CD14-positive monocyte (primary cell): ENCODE results near the gene HMX2. TPM values are rescaled to one million over a fixed set of nuclear protein-coding genes. Genes with fewer than 3 reads are reported as not detected.
A peak's percentile ranks its signal among the peaks of the same experiment; 100 is the strongest.

Experiments
- DNase-seq, 3 donors: peaks; one replicate each; pipeline ENCODE4 v3.0.0-alpha.2; 2011 to 2022
- H2AFZ ChIP-seq: 2 replicates; pipeline ENCODE4 v1.6.0; 2012; ENCODE audit warnings: mild to moderate bottlenecking, low read depth, low read length, inconsistent platforms; ENCODE audit not compliant: insufficient read depth, poor library complexity, severe bottlenecking
- H3K27ac ChIP-seq, 2 donors: 1 replicate in 1 of 2; 2 replicates in 1 of 2; pipeline ENCODE4 v1.5.1; 2012 to 2013; ENCODE audit warnings: low read length in 2 of 2, control low read depth in 1 of 2, inconsistent platforms in 1 of 2, low read depth in 1 of 2, mild to moderate bottlenecking in 1 of 2
- H3K27me3 ChIP-seq, 2 donors: one replicate each; pipeline versions ENCODE4 v1.6.0 to v1.6.1; 2011 to 2013; ENCODE audit warnings: low read length in 2 of 2; ENCODE audit not compliant: control insufficient read depth in 2 of 2, insufficient read depth in 2 of 2
- H3K36me3 ChIP-seq, 2 donors: replicated peaks in 1 of 2; 1 replicate in 1 of 2; 2 replicates in 1 of 2; pipeline versions ENCODE4 v1.5.1 to v1.6.1; 2012 to 2013; ENCODE audit warnings: low read length in 2 of 2, control low read depth in 1 of 2, inconsistent platforms in 1 of 2, mild to moderate bottlenecking in 1 of 2; ENCODE audit not compliant: insufficient read depth in 2 of 2, control insufficient read depth in 1 of 2
- H3K4me1 ChIP-seq, 2 donors: 1 replicate in 1 of 2; 2 replicates in 1 of 2; pipeline versions ENCODE4 v1.5.1 to v1.6.1; 2012 to 2013; ENCODE audit warnings: low read length in 2 of 2, control low read depth in 1 of 2, inconsistent platforms in 1 of 2, mild to moderate bottlenecking in 1 of 2, moderate library complexity in 1 of 2; ENCODE audit not compliant: insufficient read depth in 2 of 2, control insufficient read depth in 1 of 2
- H3K4me2 ChIP-seq: replicated peaks from 2 replicates; pipeline ENCODE3; 2012; ENCODE audit warnings: low read length, moderate library complexity, mild to moderate bottlenecking; ENCODE audit not compliant: poor library complexity, severe bottlenecking; ENCODE audit errors: extremely low read depth
- H3K4me3 ChIP-seq, 3 experiments: fragments of 200-600 bp in 1 of 3; sonication (generic) in 1 of 3; replicated peaks in 1 of 3; 1 replicate in 2 of 3; 2 replicates in 1 of 3; pipeline ENCODE4 v1.5.1; 2011 to 2013; ENCODE audit warnings: low read length in 3 of 3, mild to moderate bottlenecking in 3 of 3, control low read depth in 2 of 3, low read depth in 2 of 3, inconsistent platforms in 1 of 3, moderate library complexity in 1 of 3
- H3K79me2 ChIP-seq: 2 replicates; pipeline ENCODE4 v1.6.0; 2012; ENCODE audit warnings: mild to moderate bottlenecking, control low read depth, inconsistent platforms, low read length, moderate library complexity; ENCODE audit not compliant: insufficient read depth
- H3K9ac ChIP-seq: 2 replicates; pipeline ENCODE4 v1.6.0; 2017; ENCODE audit warnings: low read length, mild to moderate bottlenecking; ENCODE audit not compliant: insufficient read depth, poor library complexity, severe bottlenecking
- H3K9me3 ChIP-seq, 2 donors: replicated peaks in 1 of 2; 1 replicate in 1 of 2; 2 replicates in 1 of 2; pipeline versions ENCODE4 v1.5.1 to v1.6.1; 2012 to 2013; ENCODE audit warnings: low read length in 2 of 2, control low read depth in 1 of 2; ENCODE audit not compliant: control insufficient read depth in 1 of 2, insufficient read depth in 1 of 2
- H4K20me1 ChIP-seq: 2 replicates; pipeline ENCODE4 v1.6.0; 2012; ENCODE audit warnings: mild to moderate bottlenecking, low read length, control low read depth, moderate library complexity; ENCODE audit not compliant: insufficient read depth
- H3K27ac Mint-ChIP-seq, 7 donors: one replicate each; pipeline ENCODE4 v1.8.0; 2020; ENCODE audit warnings: mild to moderate bottlenecking in 7 of 7, mixed read lengths in 7 of 7, moderate library complexity in 6 of 7, inconsistent platforms in 2 of 7
- H3K27me3 Mint-ChIP-seq, 3 donors: one replicate each; pipeline ENCODE4 v1.8.0; 2021 to 2022; ENCODE audit warnings: low read depth in 3 of 3, mild to moderate bottlenecking in 3 of 3, mixed read lengths in 3 of 3, moderate library complexity in 3 of 3, inconsistent platforms in 1 of 3
- H3K36me3 Mint-ChIP-seq, 2 donors: one replicate each; pipeline ENCODE4 v1.8.0; 2020; ENCODE audit warnings: mixed read lengths in 2 of 2, inconsistent platforms in 1 of 2, mild to moderate bottlenecking in 1 of 2
- H3K4me1 Mint-ChIP-seq: one replicate; pipeline ENCODE4 v1.8.0; 2020; ENCODE audit warnings: mild to moderate bottlenecking, mixed read lengths
- H3K4me3 Mint-ChIP-seq, 2 donors: one replicate each; pipeline ENCODE4 v1.8.0; 2020; ENCODE audit warnings: mild to moderate bottlenecking in 2 of 2, mixed read lengths in 2 of 2, moderate library complexity in 1 of 2
- H3K9me3 Mint-ChIP-seq, 7 donors: one replicate each; pipeline ENCODE4 v1.8.0; 2020 to 2022; ENCODE audit warnings: mixed read lengths in 7 of 7, mild to moderate bottlenecking in 6 of 7, moderate library complexity in 6 of 7, inconsistent platforms in 2 of 7
- CTCF ChIP-seq: fragments of 200-600 bp; IDR thresholded peaks from one replicate; pipeline ENCODE4 v1.8.0; 2022; ENCODE audit warnings: antibody characterized with exemption, mild to moderate bottlenecking
- WGBS: methylation state at CpG from one replicate; pipeline ENCODE4 v1.1.5; 2013; ENCODE audit warnings: missing lambda C conversion rate; ENCODE audit not compliant: insufficient coverage; 5-methylcytosine and 5-hydroxymethylcytosine counted together
- intact Hi-C, 2 donors: fragments of 100-400 bp; cut with micrococcal nuclease; formaldehyde crosslinking; loops; one replicate each; pipeline versions ENCODE4 v1.15.0 to v1.15.1; 2023
- polyA plus RNA-seq, 3 donors: library from polyadenylated mRNA; depleted of rRNA in 1 of 3; unstranded in 2 of 3; stranded (reverse) in 1 of 3; fragments of 300-500 nt in 2 of 3; fragments of >200 nt in 1 of 3; fragmentation: Illumina TruSeq in 2 of 3; gene quantifications; 1 replicate in 2 of 3; 2 replicates in 1 of 3; pipeline ENCODE4 v1.2.3, GENCODE V29; 2012 to 2021

Gene HMX2
- polyA plus RNA-seq, 3 donors, result not detected

GRCh38 chr10:123139165-123139520 lies 8.8 kb upstream of the HMX2 start:
- H2AFZ ChIP-seq, result no peak overlapping the region
- no peaks in the 10 kb centered on the region for H3K36me3 ChIP-seq
- intact Hi-C loops, result loop anchor here in 1 of 2 donors (10.0 kb wide), 1 partner anchor 826 kb away; no protein-coding TSS in a partner anchor
- peaks cover 86 to 96% of the 10 kb centered on the region in 2 donors for H3K27me3 ChIP-seq
- H3K4me2 ChIP-seq, result no peak overlapping the region
- Mint-ChIP-seq H3K4me3 (peak overlapping the region in 1 of 2 donors; percentile 74), H3K36me3 (peaks cover 0 to 14% of the 10 kb centered on the region in 2 donors), H3K27ac (no peak overlapping the region), H3K4me1 (peaks cover 37% of the 10 kb centered on the region), H3K27me3 (peaks cover 89 to 98% (median 92%) of the 10 kb centered on the region in 3 donors), H3K9me3 (peaks cover 0 to 39% (median 16%) of the 10 kb centered on the region in 7 donors)
- H3K9me3 ChIP-seq, result peaks cover 0 to 42% of the 10 kb centered on the region in 2 donors
- no peak for DNase-seq
- H3K79me2 ChIP-seq, result no peaks in the 10 kb centered on the region
- no peak overlapping the region for H3K9ac ChIP-seq
- H3K4me1 ChIP-seq, result peaks cover 3 to 38% of the 10 kb centered on the region in 2 donors
- H3K27ac ChIP-seq, result no peak overlapping the region
- no peak for TF ChIP-seq CTCF
- WGBS, result 11% methylated on average over 4 of the region's 7 CpGs
- H4K20me1 ChIP-seq, result no peaks in the 10 kb centered on the region
- H3K4me3 ChIP-seq, result no peak overlapping the region

GRCh38 chr10:123139521-123140163 lies 8.3 kb upstream of the HMX2 start:
- no peak overlapping the region for H3K4me2 ChIP-seq
- H3K27me3 ChIP-seq, result peaks cover 86 to 96% of the 10 kb centered on the region in 2 donors
- no peaks in the 10 kb centered on the region for H4K20me1 ChIP-seq
- 7% methylated on average over 23 of the region's 32 CpGs for WGBS
- TF ChIP-seq CTCF, result no peak
- Mint-ChIP-seq H3K27ac (peak overlapping the region in 1 of 7 donors; percentile 46), H3K36me3 (peaks cover 0 to 14% of the 10 kb centered on the region in 2 donors), H3K27me3 (peaks cover 89 to 98% (median 92%) of the 10 kb centered on the region in 3 donors), H3K4me1 (peaks cover 32% of the 10 kb centered on the region), H3K4me3 (peak overlapping the region in 1 of 2 donors; percentile 74), H3K9me3 (peaks cover 0 to 34% (median 15%) of the 10 kb centered on the region in 7 donors)
- H3K4me3 ChIP-seq, result no peak overlapping the region
- H3K27ac ChIP-seq, result no peak overlapping the region
- peaks cover 0 to 39% of the 10 kb centered on the region in 2 donors for H3K9me3 ChIP-seq
- H3K79me2 ChIP-seq, result no peaks in the 10 kb centered on the region
- intact Hi-C loops, result loop anchor here in 1 of 2 donors (10.0 kb wide), 1 partner anchor 825 kb away; no protein-coding TSS in a partner anchor
- H2AFZ ChIP-seq, result no peak overlapping the region
- no peak for DNase-seq
- H3K36me3 ChIP-seq, result no peaks in the 10 kb centered on the region
- H3K9ac ChIP-seq, result no peak overlapping the region
- H3K4me1 ChIP-seq, result peaks cover 3 to 38% of the 10 kb centered on the region in 2 donors
